ENCODE measurements around the gene MRFAP1L1. TPM values are rescaled to one million over a fixed set of nuclear protein-coding genes. Genes with fewer than 3 reads are reported as not detected.

Gene MRFAP1L1
- total RNA-seq, 6 experiments from 2014 or later: 35.5 to 41.0 (median 40.1) TPM

- H3K27ac Mint-ChIP-seq: no peak overlapping the region
- DNase-seq: peak; percentile 22
- TF ChIP-seq CTCF (IDR thresholded peaks at IDR 0.05): no peak
- H3K27me3 Mint-ChIP-seq (ENCODE audit: insufficient read depth): peaks cover 6% of the 10 kb centered on the region
- peaks cover 17% of the 10 kb centered on the region for H3K4me1 Mint-ChIP-seq (ENCODE audit: low read depth)
- H3K36me3 Mint-ChIP-seq (ENCODE audit: low read depth): no peaks in the 10 kb centered on the region
- H3K4me3 Mint-ChIP-seq: 0 out of 2 replicates have a peak overlapping the region, but pooled peaks have one; percentile 13
- no peaks in the 10 kb centered on the region for H3K9me3 Mint-ChIP-seq
Measured at GRCh38 chr4:6749340-6750171, 39.9 kb upstream of the MRFAP1L1 start.

- H3K27me3 Mint-ChIP-seq (ENCODE audit: insufficient read depth): peaks cover 6% of the 10 kb centered on the region
- H3K4me1 Mint-ChIP-seq (ENCODE audit: low read depth): peaks cover 17% of the 10 kb centered on the region
- no peak overlapping the region for H3K4me3 Mint-ChIP-seq
- TF ChIP-seq CTCF (IDR thresholded peaks at IDR 0.05): no peak
- H3K36me3 Mint-ChIP-seq (ENCODE audit: low read depth): no peaks in the 10 kb centered on the region
- H3K27ac Mint-ChIP-seq: no peak overlapping the region
- DNase-seq: no peak
- no peaks in the 10 kb centered on the region for H3K9me3 Mint-ChIP-seq
Measured at GRCh38 chr4:6748286-6748685, 38.6 kb upstream of the MRFAP1L1 start.

- Mint-ChIP-seq H3K27ac (no peak overlapping the region), H3K4me1 (ENCODE audit: low read depth) (peaks cover 17% of the 10 kb centered on the region), H3K4me3 (no peak overlapping the region), H3K36me3 (ENCODE audit: low read depth) (no peaks in the 10 kb centered on the region), H3K9me3 (no peaks in the 10 kb centered on the region), H3K27me3 (ENCODE audit: insufficient read depth) (peaks cover 9% of the 10 kb centered on the region)
- no peak for DNase-seq
- TF ChIP-seq CTCF (IDR thresholded peaks at IDR 0.05): no peak
Measured at GRCh38 chr4:6747294-6748051, 37.8 kb upstream of the MRFAP1L1 start.

GRCh38 chr4:6746721-6747293 is 37.1 kb upstream of the MRFAP1L1 start:
- peaks cover 12% of the 10 kb centered on the region for H3K27me3 Mint-ChIP-seq (ENCODE audit: insufficient read depth)
- no peak for DNase-seq
- no peak overlapping the region for H3K27ac Mint-ChIP-seq
- H3K9me3 Mint-ChIP-seq: no peaks in the 10 kb centered on the region
- H3K4me3 Mint-ChIP-seq: no peak overlapping the region
- H3K4me1 Mint-ChIP-seq (ENCODE audit: low read depth): peaks cover 17% of the 10 kb centered on the region
- no peak for TF ChIP-seq CTCF (IDR thresholded peaks at IDR 0.05)
- no peaks in the 10 kb centered on the region for H3K36me3 Mint-ChIP-seq (ENCODE audit: low read depth)

GRCh38 chr4:6742989-6743388 is 33.3 kb upstream of the MRFAP1L1 start:
- Mint-ChIP-seq H3K27me3 (ENCODE audit: insufficient read depth) (peaks cover 10% of the 10 kb centered on the region), H3K27ac (no peak overlapping the region)

More at GRCh38 chr4:6742989-6743388, 33.3 kb upstream of the MRFAP1L1 start:
- no peaks in the 10 kb centered on the region for H3K9me3 Mint-ChIP-seq
- 0 out of 2 replicates have a peak, but pooled peaks cover 6% of the 10 kb centered on the region for H3K4me1 Mint-ChIP-seq (ENCODE audit: low read depth)
- no peak for TF ChIP-seq CTCF (IDR thresholded peaks at IDR 0.05)
- DNase-seq: no peak
- H3K4me3 Mint-ChIP-seq: no peak overlapping the region
- no peaks in the 10 kb centered on the region for H3K36me3 Mint-ChIP-seq (ENCODE audit: low read depth)

Data from HFFc6 (cell line).